Measurements from ENCODE around the gene UNKL.

UNKL gene

GRCh38 chr16:1434644-1435592 is 20.4 kb upstream of the UNKL start:
- FAIRE-seq, result no peak
- DNase-seq (ENCODE audit: insufficient read length, low spot score), result no peak
- TF ChIP-seq CTCF (IDR thresholded peaks at IDR 0.05; ENCODE audit: insufficient read depth, missing control alignments), result no peak

DNA sequence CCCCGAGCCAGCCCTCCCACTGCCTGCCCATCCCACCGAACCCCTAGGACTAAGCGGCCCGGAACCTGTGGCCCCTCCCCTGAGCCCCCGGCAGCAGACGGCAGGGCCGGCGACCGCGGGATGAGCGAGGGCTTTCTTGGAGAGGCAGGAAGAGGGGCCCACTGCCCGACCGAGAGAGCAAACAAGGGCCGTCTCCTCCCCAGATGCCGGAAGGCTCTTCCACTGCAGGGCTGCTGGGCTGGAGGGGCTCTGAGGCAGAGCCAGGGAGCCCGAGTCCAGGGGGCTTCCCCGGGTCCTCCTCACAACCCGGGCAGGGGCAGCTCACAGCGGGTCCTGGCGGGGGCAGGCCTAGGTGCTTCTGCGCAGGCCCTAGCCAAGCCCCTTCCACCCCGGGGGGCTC is 19.3 kb upstream of the UNKL start:
- FAIRE-seq (no peak), DNase-seq (ENCODE audit: insufficient read length, low spot score) (no peak)

DNA sequence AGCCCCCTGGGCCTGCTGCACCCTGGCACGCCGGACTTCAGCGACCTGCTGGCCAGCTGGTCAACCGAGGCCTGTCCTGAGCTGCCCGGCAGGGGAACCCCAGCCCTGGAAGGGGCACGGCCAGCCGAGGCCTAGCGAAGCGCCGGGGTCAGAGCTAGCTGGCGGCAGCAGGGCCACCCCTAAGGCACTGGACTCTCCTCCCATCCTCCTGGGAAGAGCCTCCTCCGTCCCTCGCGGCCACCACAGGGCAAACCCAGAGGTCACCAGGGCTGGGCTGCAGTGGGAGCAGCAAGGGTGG is 18.7 kb upstream of the UNKL start:
- DNase-seq (ENCODE audit: insufficient read length, low spot score) (no peak), FAIRE-seq (no peak)
- TF ChIP-seq CTCF (IDR thresholded peaks at IDR 0.05; ENCODE audit: insufficient read depth, missing control alignments), result no peak

More for the DNA sequence above, 19.3 kb upstream of the UNKL start:
- TF ChIP-seq CTCF (IDR thresholded peaks at IDR 0.05; ENCODE audit: insufficient read depth, missing control alignments), result no peak

GRCh38 chr16:1432388-1433262 is 18.1 kb upstream of the UNKL start:
- no peak for TF ChIP-seq CTCF (IDR thresholded peaks at IDR 0.05; ENCODE audit: insufficient read depth, missing control alignments)
- DNase-seq (ENCODE audit: insufficient read length, low spot score) (no peak), FAIRE-seq (no peak)

- no peak for TF ChIP-seq CTCF (IDR thresholded peaks at IDR 0.05; ENCODE audit: insufficient read depth, missing control alignments)
- DNase-seq (ENCODE audit: insufficient read length, low spot score) (no peak), FAIRE-seq (no peak)
Measured at GRCh38 chr16:1431497-1432270, 17.2 kb upstream of the UNKL start.

DNA sequence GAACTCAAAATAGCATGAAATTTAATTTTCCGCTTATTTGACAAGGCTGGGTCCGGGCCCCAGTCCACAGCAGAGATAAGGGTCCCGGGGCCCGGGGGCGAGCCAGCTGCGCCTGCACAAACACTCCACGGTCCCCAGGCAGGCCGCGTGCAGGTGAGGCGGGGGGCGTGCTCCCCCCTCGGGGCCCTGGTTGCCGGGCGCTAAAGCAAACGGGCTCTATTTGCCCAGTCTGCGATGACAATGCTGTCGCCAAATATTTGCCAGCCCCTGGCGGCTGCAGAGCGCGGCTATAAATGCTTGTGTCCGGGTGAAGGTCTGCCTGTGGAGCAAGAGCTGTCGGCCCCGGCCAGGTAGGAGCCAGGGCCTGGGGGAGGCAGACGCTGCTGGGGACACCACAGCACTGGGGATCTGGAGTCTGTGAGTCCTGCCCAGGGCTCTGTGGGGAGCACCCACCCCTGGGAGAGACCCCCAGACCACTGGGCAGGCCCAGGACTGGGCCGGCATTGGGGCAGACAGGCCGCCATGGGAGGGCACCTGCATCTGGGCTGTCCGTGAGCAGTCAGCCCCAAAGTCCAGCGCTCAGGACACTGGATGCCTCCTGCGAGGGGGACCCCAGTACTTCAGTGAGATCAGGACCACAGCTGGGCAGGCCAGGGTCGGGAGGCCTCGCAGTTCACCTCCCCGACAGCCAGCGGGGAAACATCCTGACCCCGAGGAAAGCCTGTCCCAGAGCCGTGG is 16.4 kb upstream of the UNKL start, which contains the start of gene PERCC1:
TSS of gene PERCC1 (plus strand) at position 320 of the 738 bp plus-strand sequence. CDS start 1,516 bp downstream, outside the sequence.
- DNase-seq (ENCODE audit: insufficient read length, low spot score), result no peak

More for the DNA sequence above, 16.4 kb upstream of the UNKL start, which contains the start of gene PERCC1:
- TF ChIP-seq CTCF (IDR thresholded peaks at IDR 0.05; ENCODE audit: insufficient read depth, missing control alignments), result no peak
- FAIRE-seq, result no peak
